Hepatocyte (in vitro differentiated cells): ENCODE measurements around the gene MEF2B. TPM values are rescaled to one million over a fixed set of nuclear protein-coding genes. Genes with fewer than 3 reads are reported as not detected.

ENCODE experiments used
- DNase-seq: peaks from one replicate; pipeline ENCODE4 v3.0.0-alpha.2; 2016; ENCODE audit warnings: low spot score
- H2AFZ ChIP-seq: fragments of 200-600 bp; sonication (generic); 2 replicates; pipeline ENCODE4 v1.6.0; 2016; ENCODE audit warnings: antibody characterized with exemption, mild to moderate bottlenecking
- H3K27ac ChIP-seq: fragments of 200-600 bp; sonication (generic); 2 replicates; pipeline ENCODE4 v1.5.1; 2016; ENCODE audit warnings: mild to moderate bottlenecking
- H3K27me3 ChIP-seq: fragments of 200-600 bp; sonication (generic); 2 replicates; pipeline ENCODE4 v1.6.1; 2016
- H3K36me3 ChIP-seq: fragments of 200-600 bp; sonication (generic); replicated peaks from 2 replicates; pipeline ENCODE4 v1.5.1; 2016; ENCODE audit warnings: low read depth; ENCODE audit not compliant: insufficient read depth
- H3K4me1 ChIP-seq: fragments of 200-600 bp; sonication (generic); 2 replicates; pipeline ENCODE4 v1.5.1; 2016; ENCODE audit warnings: mild to moderate bottlenecking, moderate library complexity; ENCODE audit not compliant: insufficient read depth
- H3K4me2 ChIP-seq: fragments of 200-600 bp; sonication (generic); 2 replicates; pipeline ENCODE4 v1.6.0; 2016
- H3K4me3 ChIP-seq: fragments of 200-600 bp; sonication (generic); 2 replicates; pipeline ENCODE4 v1.5.1; 2016; ENCODE audit warnings: mild to moderate bottlenecking
- H3K79me2 ChIP-seq: fragments of 200-600 bp; sonication (generic); 2 replicates; pipeline ENCODE4 v1.6.0; 2017; ENCODE audit warnings: mild to moderate bottlenecking
- H3K9me2 ChIP-seq: fragments of 200-600 bp; sonication (generic); replicated peaks from 2 replicates; pipeline ENCODE4 v1.6.0; 2017; ENCODE audit warnings: mild to moderate bottlenecking; ENCODE audit not compliant: insufficient read depth
- H3K9me3 ChIP-seq: fragments of 200-600 bp; sonication (generic); 2 replicates; pipeline ENCODE4 v1.5.1; 2016; ENCODE audit warnings: low read depth, mild to moderate bottlenecking
- H4K20me1 ChIP-seq: fragments of 200-600 bp; sonication (generic); 2 replicates; pipeline ENCODE4 v1.6.0; 2016; ENCODE audit warnings: mild to moderate bottlenecking; ENCODE audit not compliant: insufficient read depth, poor library complexity, severe bottlenecking
- CTCF ChIP-seq: fragments of 200-600 bp; sonication (generic); IDR thresholded peaks from 2 replicates; pipeline ENCODE4 v1.5.1; 2016; ENCODE audit warnings: antibody characterized with exemption, mild to moderate bottlenecking; ENCODE audit not compliant: poor library complexity
- EZH2 ChIP-seq: fragments of 200-600 bp; sonication (generic); IDR thresholded peaks from 2 replicates; pipeline ENCODE4 v1.6.1; 2016; ENCODE audit warnings: antibody characterized with exemption, mild to moderate bottlenecking, borderline replicate concordance
- EZH2phosphoT487 ChIP-seq: fragments of 200-600 bp; sonication (generic); IDR thresholded peaks from one replicate; pipeline ENCODE4 v1.6.1; 2018; ENCODE audit warnings: antibody characterized with exemption, mild to moderate bottlenecking, low read depth, moderate library complexity; ENCODE audit not compliant: unreplicated experiment, severe bottlenecking
- WGBS: methylation state at CpG from one replicate; pipeline ENCODE4 v1.1.6; 2016; ENCODE audit warnings: low lambda C conversion rate; ENCODE audit errors: missing lambda C conversion rate; 5-methylcytosine and 5-hydroxymethylcytosine counted together
- polyA plus RNA-seq: library from polyadenylated mRNA; unstranded; fragments of >200 nt; fragmentation: Nextera tagmentation; extraction: Ambion mirVana; gene quantifications from 2 replicates; pipeline ENCODE4 v1.2.1, GENCODE V29; 2016
- total RNA-seq: library from RNA; depleted of rRNA; stranded (reverse); fragments of >200 nt; gene quantifications from 2 replicates; pipeline ENCODE4 v1.2.3, GENCODE V29; 2014

Gene MEF2B
- total and polyA plus RNA-seq, 2 experiments from 2014 or later, result 0.70 to 2.6 TPM

DNA sequence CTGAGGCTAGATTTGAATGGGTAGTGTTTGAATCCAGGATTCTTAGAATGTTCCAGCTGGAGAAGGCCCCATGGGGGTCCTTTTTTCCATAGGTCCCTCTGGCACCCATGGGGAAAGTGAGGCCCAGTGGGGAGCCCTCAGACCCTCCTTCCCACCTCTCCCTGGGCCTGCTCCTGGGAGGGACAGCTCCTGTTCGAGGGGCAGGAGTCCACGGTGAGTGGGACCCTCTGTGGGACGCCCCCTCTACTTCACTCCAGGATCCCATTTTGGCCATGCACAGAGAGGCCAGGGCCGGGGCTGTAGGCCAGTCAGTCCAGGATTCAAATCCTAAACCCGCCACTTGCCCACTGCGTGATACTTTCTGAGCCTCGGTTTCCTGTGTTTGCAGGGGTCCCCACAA lies 7.6 kb downstream of the MEF2B start:
- TF ChIP-seq CTCF (no peak), EZH2 (no peak), EZH2phosphoT487 (no peak)
- Histone ChIP-seq H3K27ac (no peak overlapping the region), H3K27me3 (no peaks in the 10 kb centered on the region), H3K9me2 (no peaks in the 10 kb centered on the region), H3K36me3 (no peaks in the 10 kb centered on the region), H3K4me1 (no peaks in the 10 kb centered on the region), H3K4me2 (no peak overlapping the region), H3K79me2 (no peaks in the 10 kb centered on the region), H3K9me3 (no peaks in the 10 kb centered on the region), H4K20me1 (no peaks in the 10 kb centered on the region), H3K4me3 (no peak overlapping the region), H2AFZ (no peak overlapping the region)
- 90% methylated on average over 7 of the region's 7 CpGs for WGBS
- DNase-seq, result no peak

GRCh38 chr19:19160461-19161035 lies 9.5 kb downstream of the MEF2B start:
- TF ChIP-seq EZH2 (no peak), EZH2phosphoT487 (no peak)
- no peaks in the 10 kb centered on the region for H3K9me3 ChIP-seq
- no peak overlapping the region for H2AFZ ChIP-seq
- H3K9me2 ChIP-seq, result no peaks in the 10 kb centered on the region
- H3K4me3 ChIP-seq, result no peak overlapping the region
- no peaks in the 10 kb centered on the region for H4K20me1 ChIP-seq
- no peaks in the 10 kb centered on the region for H3K36me3 ChIP-seq
- H3K4me1 ChIP-seq, result no peaks in the 10 kb centered on the region
- H3K27me3 ChIP-seq, result no peaks in the 10 kb centered on the region
- no peak overlapping the region for H3K27ac ChIP-seq
- DNase-seq, result no peak
- WGBS, result 77% methylated on average over 15 of the region's 26 CpGs
- no peak overlapping the region for H3K4me2 ChIP-seq
- no peaks in the 10 kb centered on the region for H3K79me2 ChIP-seq

DNA sequence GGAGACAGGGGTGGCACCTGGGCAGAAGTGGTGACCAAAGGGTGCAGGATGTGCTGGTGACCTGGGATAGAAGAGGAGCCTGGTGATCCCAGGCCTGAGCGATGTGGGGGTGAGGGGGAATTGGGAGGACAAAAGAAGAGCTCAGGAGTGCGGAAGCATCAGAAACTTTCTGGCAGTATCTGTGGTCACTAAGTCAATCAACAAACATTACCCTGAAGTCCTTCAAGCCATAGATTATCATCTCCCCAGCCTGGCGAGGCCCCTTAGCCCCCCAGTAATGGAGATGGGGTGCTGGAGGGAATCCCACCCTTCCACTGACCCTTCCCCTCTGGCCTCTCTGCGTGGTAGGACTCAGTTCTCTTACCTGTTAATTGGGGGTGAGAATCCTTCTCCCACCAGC lies 10.5 kb downstream of the MEF2B start:
- no peaks in the 10 kb centered on the region for H3K4me1 ChIP-seq
- no peaks in the 10 kb centered on the region for H3K27me3 ChIP-seq
- no peak overlapping the region for H3K27ac ChIP-seq
- H2AFZ ChIP-seq, result no peak overlapping the region
- H3K9me3 ChIP-seq, result no peaks in the 10 kb centered on the region
- H3K79me2 ChIP-seq, result no peaks in the 10 kb centered on the region
- DNase-seq, result no peak
- no peaks in the 10 kb centered on the region for H4K20me1 ChIP-seq
- TF ChIP-seq CTCF (no peak), EZH2phosphoT487 (no peak), EZH2 (no peak)
- WGBS, result 93% methylated on average over 4 of the region's 4 CpGs
- no peak overlapping the region for H3K4me2 ChIP-seq
- H3K4me3 ChIP-seq, result no peak overlapping the region
- H3K36me3 ChIP-seq, result no peaks in the 10 kb centered on the region
- H3K9me2 ChIP-seq, result no peaks in the 10 kb centered on the region

GRCh38 chr19:19157808-19158207 lies 12.3 kb downstream of the MEF2B start:
- no peaks in the 10 kb centered on the region for H3K36me3 ChIP-seq
- no peaks in the 10 kb centered on the region for H3K79me2 ChIP-seq
- no peaks in the 10 kb centered on the region for H3K4me1 ChIP-seq
- no peak for DNase-seq
- TF ChIP-seq EZH2 (no peak), CTCF (no peak), EZH2phosphoT487 (no peak)
- H3K27me3 ChIP-seq, result no peaks in the 10 kb centered on the region
- H3K27ac ChIP-seq, result no peak overlapping the region
- 80% methylated on average over 6 of the region's 6 CpGs for WGBS
- H3K9me3 ChIP-seq, result no peaks in the 10 kb centered on the region
- H3K9me2 ChIP-seq, result no peaks in the 10 kb centered on the region
- no peak overlapping the region for H3K4me3 ChIP-seq
- no peaks in the 10 kb centered on the region for H4K20me1 ChIP-seq
- no peak overlapping the region for H3K4me2 ChIP-seq
- H2AFZ ChIP-seq, result no peak overlapping the region
